CD4-positive, alpha-beta T cell treated with Interleukin-10 for 1 hour (primary cell): ENCODE measurements around the gene RPL27A.

ENCODE experiments used
- DNase-seq: peaks from one replicate; pipeline ENCODE4 v3.0.0-alpha.2; 2020

RPL27A gene

GRCh38 chr11:8701891-8702597, 19.5 kb downstream of the RPL27A start:
- DNase-seq: no peak

- DNase-seq: no peak
Measured at GRCh38 chr11:8702598-8702915, 20.0 kb downstream of the RPL27A start.

DNA sequence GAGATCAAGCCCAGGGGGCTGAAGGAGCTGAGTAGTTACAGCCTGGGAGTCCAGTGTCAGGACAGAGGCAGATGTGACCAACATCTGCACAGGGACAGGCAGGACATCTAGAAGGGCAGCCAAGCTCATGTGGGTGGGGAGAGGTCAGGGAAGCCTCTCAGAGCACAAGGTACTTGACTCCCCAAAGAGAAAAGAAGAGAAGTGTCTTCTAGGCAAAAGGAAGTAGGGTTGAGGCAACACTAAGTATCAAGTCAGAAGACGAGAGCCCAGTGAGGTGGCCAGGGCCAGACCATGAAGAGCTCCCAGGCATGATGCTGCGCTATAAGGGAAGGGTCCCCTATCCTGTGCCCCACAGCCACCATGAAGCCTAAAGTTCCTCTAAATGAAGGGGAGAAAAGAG, 21.5 kb downstream of the RPL27A start:
- DNase-seq: no peak

DNA sequence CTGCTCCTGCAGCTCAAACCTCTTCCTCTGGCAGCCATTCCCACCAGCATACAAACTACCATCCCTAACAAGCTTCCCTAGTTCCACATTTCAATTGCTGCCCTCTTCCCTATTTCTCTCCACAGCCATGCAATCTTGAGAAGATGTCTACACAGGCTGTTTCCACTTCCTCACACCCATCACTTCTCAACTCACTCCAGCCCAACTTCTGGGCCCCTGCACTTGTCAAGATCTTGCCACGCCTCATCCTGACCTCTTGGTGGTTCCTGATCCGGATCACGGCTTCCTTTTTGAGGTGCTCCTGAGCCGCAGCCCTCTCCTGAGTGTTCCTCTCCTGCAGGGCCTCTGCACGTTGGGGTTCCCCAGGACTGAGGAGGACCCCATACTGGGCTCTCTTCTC, 22.6 kb downstream of the RPL27A start:
- DNase-seq: no peak

DNA sequence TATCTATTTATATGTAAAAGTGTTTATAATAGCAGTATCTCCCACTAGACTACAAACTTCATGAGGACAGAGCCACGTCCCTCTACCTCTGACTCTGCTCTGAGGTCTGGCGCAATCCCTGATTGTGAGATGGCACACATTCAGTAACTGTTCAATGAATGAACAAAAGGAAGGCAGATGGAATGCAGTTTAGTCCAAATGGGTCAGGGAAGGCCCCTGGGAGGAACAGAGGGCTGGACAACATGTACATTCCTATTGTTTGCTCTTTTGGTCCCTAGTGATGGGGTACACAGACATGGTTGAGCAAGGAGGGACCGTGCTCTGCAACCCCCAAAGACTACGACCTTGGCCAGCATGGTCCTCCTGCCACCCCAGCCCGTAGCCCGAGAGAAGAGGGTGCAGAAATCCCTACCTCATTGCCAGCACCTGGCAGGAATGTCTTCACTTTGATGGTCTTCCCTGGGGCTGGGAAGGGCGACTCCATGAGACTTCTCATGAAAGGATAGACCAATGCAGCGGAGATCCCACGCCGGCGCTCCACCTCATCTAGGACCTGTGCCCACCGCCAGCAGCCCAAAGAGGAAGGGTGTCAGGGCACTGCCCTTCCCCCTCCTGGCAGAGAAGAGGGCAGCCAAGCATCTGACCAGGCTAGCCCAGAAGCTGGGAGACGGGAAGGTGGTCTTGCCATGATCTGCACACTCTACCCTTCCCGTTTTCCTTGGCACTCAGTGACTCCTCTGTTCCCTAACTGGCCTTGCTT, 24.3 kb downstream of the RPL27A start:
- no peak for DNase-seq

DNA sequence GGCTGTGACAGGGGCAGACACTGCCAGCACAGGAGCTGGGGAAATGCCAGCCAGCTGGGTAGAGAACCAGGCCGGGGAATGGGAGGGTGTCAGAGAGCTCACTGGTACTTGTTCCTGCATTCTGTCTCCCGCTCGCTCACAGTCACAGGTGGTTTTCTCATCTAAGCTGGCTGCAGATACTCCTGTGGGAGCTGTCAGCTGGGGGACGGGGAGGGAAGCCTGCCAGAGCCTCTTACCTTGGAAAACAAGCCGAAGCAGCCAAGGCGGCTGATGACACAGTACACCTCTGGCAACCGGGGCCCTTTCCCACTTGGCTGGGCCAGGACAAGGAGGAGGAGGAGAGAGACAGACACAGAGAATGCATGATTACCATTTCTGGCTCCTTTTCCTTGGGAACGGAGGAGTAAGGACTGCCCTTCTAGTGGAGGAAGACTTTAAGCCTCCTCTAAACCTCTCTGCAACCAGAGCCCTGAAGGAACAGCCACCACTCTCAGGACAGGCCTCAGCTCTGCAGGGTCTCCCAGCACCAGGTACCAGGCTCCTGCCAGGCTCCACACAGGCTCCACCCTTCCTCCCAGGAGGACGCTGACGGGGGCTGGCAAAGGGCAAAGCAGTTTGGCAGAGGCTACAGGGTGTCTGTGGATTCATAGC, 25.1 kb downstream of the RPL27A start:
- DNase-seq: no peak

DNA sequence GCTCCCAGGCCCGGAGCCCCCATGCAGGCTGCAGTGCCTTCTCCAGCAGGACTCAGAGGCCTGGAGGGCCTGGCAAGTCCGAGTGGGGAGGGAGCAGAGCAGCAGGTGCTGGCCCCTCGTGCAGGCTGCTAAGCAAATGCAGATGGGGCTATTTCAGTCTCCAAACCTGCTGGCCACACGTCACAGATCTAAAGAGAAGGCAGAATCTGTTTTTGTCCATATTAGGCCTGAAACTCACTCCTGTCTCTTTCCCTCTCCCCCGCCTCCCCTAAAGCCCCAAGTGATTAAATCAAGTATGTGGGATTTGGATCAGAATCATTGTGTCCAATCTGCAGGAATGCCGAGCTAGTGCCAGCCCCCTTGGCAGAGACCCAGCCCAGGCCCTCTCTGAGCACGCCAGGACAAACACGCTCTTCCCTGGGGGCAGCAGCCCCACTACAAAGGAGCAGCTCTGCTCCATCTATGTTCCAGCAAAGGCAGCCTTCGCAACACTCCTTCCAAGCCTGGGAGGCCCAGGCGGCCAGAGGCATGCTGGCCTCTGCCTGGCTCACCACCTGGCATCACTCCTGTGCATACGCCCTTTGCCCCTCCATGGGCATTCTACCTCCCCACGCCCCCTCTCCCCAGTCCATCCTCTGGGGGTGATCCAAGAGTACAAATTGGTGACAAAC, 26.5 kb downstream of the RPL27A start:
- DNase-seq: no peak

DNA sequence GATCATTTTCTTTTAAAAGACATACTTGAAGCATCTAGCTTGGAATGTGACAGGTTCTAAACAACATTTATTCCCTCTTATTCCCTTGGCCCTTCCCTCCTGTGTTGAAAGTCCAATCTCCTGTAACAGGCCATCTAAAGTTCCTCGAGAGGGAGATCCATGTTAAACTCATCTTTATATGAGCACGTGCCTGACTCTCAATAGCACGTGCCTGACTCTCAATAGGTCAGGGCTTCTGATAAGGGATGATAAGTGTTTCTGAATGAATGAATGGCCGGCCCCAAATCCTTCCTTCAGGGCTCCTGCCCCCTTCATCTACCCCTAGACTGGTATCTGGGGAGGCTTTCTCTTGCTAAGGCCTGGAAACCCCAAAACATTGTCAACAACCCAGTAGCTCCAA, 27.2 kb downstream of the RPL27A start:
- DNase-seq: no peak

- DNase-seq: no peak
Measured at GRCh38 chr11:8711895-8712442, 29.4 kb downstream of the RPL27A start.

DNA sequence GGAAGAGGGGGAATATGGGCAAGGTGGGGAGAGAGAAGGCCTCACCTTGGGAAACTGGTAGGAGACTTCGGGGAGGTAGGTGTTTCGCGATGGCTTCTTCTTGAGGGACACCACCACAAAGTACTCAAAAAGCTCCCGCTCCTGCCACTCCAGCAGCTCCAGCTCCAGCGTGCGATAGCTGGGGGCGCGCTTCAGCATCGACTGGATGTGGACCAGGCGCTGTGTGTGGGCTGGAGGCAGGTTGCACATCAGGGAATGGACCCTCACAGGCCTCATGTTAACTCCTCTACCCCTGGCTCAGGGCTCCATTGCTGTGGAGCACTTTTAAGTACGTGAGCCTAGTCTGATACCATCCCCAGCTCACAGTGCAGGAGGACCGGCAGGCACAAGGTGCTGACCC, 29.9 kb downstream of the RPL27A start:
- no peak for DNase-seq

DNA sequence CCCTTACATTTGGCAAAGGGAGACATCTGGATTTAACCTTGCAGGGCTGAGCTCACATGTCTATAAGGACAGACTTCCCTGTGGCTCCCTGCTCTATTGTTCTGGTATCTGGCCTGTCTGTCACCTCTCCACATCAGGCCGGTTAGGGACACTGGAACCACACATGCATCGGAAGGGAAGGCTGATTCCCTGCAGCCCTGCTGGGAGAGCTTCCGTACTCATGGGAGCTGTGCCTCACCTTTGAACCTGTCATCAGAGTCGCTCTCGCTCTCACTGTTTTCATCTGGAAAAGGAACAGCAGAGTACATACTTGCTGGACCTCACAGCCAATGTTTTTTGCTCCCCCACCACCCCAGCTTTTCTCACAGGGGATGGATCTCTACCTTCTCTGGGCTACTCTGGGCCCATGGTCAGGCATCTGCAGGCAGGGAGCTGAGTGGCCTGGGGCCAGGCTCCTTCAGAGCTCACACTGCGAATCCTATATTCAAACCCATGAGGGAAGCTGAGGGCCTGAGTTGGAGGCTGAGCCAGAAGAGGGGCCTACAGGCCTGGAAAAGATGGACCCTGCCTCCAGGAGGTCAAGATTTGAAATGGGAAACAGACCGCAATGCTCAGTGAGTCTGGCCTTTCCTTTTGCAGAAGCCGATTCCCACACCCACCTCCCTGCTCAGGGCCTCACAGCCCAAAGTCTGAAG, 31.3 kb downstream of the RPL27A start:
- no peak for DNase-seq

GRCh38 chr11:8714622-8715225, 32.1 kb downstream of the RPL27A start:
- DNase-seq: no peak

DNA sequence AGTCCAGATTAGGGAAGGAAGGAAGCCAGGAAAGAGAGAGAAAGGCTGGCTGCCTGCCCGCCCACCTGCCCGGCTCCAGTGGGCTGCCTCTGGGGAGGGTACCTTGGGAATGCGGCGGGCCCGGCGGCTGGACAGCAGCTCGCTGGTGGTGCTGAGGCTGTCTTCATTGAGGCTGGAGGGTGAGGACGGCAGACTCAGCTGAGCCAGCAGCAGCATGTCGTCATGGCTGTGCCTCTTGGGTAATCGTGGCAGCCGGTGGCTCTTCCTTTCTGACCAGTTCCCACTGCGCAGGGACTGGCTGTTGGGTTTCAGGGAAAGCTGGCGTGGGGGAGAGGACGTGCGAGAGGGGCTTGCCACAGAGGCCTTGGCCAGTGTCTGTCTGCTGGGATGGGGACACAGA, 32.9 kb downstream of the RPL27A start:
- no peak for DNase-seq

DNA sequence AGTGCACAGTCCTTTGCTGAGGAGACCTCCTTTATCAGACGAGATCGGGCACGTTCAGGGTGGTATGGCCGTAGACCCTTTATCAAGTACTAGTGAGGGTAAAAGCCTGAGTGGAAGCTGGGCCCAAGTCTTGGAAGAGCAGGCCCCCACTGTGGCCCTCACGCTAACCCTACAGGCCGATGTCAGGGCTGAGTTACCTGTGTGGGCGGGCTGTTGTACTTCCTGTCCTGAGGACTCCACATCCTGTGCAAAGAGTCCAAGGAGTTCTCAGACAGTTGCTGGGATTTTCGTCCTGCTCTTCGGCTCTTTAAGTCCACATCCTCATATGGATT, 34.9 kb downstream of the RPL27A start:
- DNase-seq: no peak

DNA sequence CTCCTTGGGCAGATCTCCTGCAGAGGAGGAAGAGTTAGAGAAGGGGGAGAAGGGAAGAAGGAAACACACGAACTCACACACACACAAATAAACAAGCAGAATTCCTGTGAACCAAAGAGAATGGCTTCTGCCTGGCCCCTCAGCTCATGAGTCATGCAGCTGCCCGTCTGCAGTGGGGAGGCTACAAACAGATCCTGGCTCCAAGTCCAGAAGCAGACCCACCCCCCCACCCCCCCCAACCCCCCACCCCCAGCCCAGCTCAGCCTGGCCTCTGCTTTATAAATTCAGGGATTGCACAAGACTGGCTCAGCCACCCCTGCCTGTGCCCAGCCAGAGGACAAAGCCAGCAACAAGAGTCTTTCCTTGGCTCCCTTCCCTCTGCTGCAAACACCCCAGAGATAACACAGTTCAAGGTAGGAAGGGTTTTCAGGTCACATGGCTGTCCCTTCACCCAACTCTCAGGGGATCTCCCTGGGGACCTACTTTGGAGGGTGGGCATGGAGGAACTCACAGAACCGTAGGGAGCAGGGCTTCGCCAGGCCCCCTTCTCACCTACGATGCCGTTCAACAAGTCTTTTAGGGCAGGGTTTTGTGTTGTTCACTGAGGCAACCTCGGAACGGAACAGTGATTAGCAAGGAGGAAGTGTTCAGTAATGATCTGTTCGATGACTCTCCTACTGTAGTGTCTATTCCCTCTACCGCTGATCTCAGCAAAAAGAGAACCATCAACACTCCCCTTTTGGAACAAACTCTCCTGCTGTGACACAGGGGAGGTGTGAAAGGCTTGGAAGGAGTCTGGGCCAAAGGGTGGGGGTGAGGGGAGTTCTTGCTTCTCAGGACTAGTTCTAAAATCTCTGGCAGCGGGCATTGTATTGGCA, 35.5 kb downstream of the RPL27A start:
- DNase-seq: no peak

- no peak for DNase-seq
Measured at GRCh38 chr11:8719211-8719649, 36.6 kb downstream of the RPL27A start.

DNA sequence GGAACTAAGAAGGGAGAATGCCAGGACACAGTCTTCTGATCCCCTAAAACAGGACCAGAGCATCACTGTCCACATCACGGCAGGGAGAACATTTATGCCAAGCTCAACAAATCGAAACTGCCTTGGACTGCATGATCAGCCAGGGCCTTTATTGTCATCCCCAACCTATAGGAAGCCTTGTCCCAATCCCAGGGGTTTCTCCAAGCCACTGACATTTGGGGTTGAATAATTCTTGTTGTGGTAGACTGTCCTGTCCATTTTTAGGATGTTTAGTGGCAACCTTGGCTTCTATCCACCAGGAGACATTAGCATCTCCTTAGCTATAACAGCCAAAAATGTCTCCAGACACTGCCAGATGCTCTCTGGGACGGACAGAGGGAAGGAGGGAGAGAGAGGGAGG, 37.1 kb downstream of the RPL27A start:
- no peak for DNase-seq

DNA sequence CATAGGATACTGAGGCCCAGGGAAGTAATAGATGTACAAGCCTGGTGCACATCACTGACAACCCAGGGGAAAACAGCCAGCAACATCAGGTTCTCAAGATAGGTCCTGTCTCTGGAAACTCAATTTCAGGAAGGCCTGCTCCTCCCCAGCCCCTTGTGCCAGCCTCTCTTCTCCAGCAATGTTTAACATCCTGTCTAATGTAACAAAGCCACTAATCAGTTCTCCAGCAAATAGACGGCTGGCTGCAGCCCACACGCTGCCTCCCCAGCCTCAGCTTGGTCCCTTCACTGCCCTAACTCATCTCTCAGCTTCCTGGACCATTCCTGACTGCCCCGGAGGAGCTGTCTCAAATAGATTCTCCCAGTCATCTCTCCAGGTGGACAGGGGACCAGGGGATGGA, 37.8 kb downstream of the RPL27A start:
- no peak for DNase-seq

DNA sequence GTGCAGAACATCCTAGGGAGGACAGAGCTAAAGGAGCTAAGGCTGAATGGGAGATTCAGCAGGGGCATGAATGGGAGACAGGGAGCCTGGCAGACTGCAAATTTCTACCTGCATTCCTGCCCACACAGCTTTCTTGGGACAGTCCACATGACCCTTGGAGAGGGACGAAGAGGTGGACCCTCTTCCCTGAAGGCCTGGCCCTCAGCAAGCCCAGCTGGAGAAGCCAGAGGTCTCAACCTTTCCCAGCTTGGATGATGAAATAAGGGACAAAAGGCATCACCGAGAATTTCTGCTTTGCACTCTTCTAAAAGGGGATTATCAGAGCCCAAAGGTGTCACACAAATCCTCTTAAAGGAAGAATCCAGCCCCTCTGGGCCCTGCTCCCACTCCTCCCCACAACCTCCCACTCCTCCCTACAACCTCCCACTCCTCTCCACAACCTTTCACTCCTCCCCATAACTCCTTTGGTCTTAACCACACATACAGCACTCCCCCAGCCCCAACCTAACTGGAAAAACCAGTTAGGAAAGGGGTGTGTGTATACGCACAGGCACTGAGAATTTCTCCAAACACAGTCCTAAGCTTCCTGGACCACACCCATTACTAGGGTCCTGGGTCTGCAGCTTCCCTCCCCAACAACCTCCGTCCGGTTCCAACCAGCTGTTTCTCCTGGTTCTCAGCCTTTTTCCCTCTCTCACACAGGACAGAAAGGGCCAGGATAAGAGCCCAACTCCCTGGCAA, 38.4 kb downstream of the RPL27A start:
- DNase-seq: no peak

DNA sequence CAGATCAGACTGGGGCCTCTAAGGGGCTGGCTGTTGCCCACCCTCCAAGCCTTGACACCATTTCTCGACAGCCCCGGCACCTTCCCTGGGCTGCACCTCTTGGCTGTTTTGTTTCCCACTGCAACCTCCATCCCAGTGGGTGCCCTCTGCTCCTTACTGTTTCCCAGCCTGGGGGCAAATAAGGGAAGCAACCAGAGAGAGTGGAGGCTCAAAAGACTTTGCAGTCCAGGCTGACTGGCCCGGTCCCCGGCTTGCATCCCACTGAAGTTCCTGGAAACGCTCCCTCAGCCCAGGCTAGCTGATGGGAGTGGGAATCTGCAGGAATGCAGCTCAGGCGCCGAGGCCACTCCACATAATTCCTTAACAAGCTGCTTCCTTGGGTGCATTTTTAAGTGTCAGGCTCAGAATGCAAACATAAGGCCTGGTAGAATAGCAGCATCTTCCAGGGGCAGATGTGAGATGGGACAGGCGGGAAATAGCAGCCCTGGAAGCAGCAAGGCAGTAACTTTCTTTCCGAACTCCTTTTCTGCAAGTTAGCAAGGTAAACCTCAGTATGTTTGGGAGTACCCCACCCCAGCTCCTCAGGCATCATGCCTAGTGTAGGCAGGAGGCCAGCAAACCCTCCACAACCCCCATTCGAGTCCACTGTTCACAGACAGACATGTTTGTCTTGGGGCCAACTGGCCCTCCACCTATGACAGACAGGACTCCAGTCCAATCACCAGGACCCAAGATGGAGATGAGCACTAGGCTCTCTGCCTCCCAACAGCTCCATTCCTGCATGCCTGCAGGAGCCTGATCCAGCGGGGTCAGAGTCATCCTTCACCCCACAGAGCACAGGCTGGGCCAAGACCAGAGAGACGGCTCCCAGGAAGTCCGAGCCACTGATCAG, 39.3 kb downstream of the RPL27A start:
- DNase-seq: no peak
